IMR-90 (cell line): ENCODE measurements around the gene PHEX. TPM values are rescaled to one million over a fixed set of nuclear protein-coding genes. Genes with fewer than 3 reads are reported as not detected.

ENCODE experiments used
- ATAC-seq: fragments of 200-7000 bp; cut with Tn5 transposase; 2 replicates; pipeline ENCODE4 v1.9.1; 2020; ENCODE audit warnings: low read depth, mild to moderate bottlenecking, moderate library complexity
- Bru-seq: library from RNA; stranded (reverse); fragments of 400-500 nt; gene quantifications from one replicate; lab custom pipeline; 2021; lab: Mats Ljungman, UMichigan
- BruChase-seq, 2 experiments: library from RNA; stranded (reverse); fragments of 400-500 nt; gene quantifications; one replicate each; lab custom pipeline; 2021; lab: Mats Ljungman, UMichigan
- BruUV-seq: library from RNA; stranded (reverse); fragments of 400-500 nt; replicated peaks from 2 replicates; lab custom pipeline; 2021; lab: Mats Ljungman, UMichigan
- CTCF ChIA-PET: fragments of 300-600 bp; formaldehyde crosslinking; extraction: SDS; loops from one replicate; lab custom pipeline; 2021; ENCODE audit warnings: antibody characterized with exemption; lab: Yijun Ruan, JAX
- POLR2A ChIA-PET: fragments of 300-600 bp; sonication (Branson Sonifier 250); formaldehyde crosslinking; loops from one replicate; lab custom pipeline; 2022; ENCODE audit warnings: antibody characterized with exemption; ENCODE audit not compliant: unreplicated experiment; lab: Charles Lee
- DNase-seq: peaks from one replicate; pipeline ENCODE4 v3.0.0; 2013
- H2AFZ ChIP-seq: replicated peaks from 2 replicates; pipeline ENCODE3; 2013; ENCODE audit warnings: low read length, mild to moderate bottlenecking; ENCODE audit not compliant: poor library complexity
- H2AK5ac ChIP-seq: 2 replicates; pipeline ENCODE4 v1.6.1; 2013; ENCODE audit warnings: low read depth, low read length, inconsistent platforms
- H2AK9ac ChIP-seq: replicated peaks from 2 replicates; pipeline ENCODE3; 2013; ENCODE audit warnings: mild to moderate bottlenecking, low read depth, low read length, moderate library complexity; ENCODE audit not compliant: poor library complexity
- H2BK120ac ChIP-seq: 2 replicates; pipeline ENCODE4 v1.6.1; 2013; ENCODE audit warnings: low read depth, low read length, inconsistent platforms
- H2BK15ac ChIP-seq: 3 replicates; pipeline ENCODE4 v1.6.1; 2013; ENCODE audit warnings: low read depth, low read length, inconsistent platforms
- H2BK20ac ChIP-seq: 2 replicates; pipeline ENCODE4 v1.6.1; 2013; ENCODE audit warnings: low read depth, mild to moderate bottlenecking, inconsistent platforms, low read length, moderate library complexity
- H2BK5ac ChIP-seq: 2 replicates; pipeline ENCODE4 v1.6.1; 2013; ENCODE audit warnings: mild to moderate bottlenecking, low read depth, low read length, inconsistent platforms; ENCODE audit not compliant: poor library complexity, severe bottlenecking
- H3K14ac ChIP-seq: replicated peaks from 2 replicates; pipeline ENCODE4 v1.6.1; 2013; ENCODE audit warnings: low read depth, low read length, inconsistent platforms
- H3K18ac ChIP-seq: 2 replicates; pipeline ENCODE4 v1.6.1; 2013; ENCODE audit warnings: low read depth, low read length, control low read depth
- H3K23ac ChIP-seq: 2 replicates; pipeline ENCODE4 v1.6.1; 2013; ENCODE audit warnings: low read depth, low read length, inconsistent platforms
- H3K27ac ChIP-seq: 2 replicates; pipeline ENCODE4 v1.5.1; 2013; ENCODE audit warnings: mild to moderate bottlenecking, control low read depth, low read length; ENCODE audit not compliant: insufficient read depth
- H3K27me3 ChIP-seq: 2 replicates; pipeline ENCODE4 v1.6.1; 2013; ENCODE audit warnings: low read length; ENCODE audit not compliant: control insufficient read depth, insufficient read depth
- H3K36me3 ChIP-seq: 2 replicates; pipeline ENCODE4 v1.6.1; 2013; ENCODE audit warnings: low read length, mixed read lengths; ENCODE audit not compliant: control insufficient read depth, insufficient read depth
- H3K4ac ChIP-seq: 2 replicates; pipeline ENCODE4 v1.6.1; 2013; ENCODE audit warnings: low read depth, low read length, inconsistent platforms
- H3K4me1 ChIP-seq: 2 replicates; pipeline ENCODE4 v1.6.1; 2013; ENCODE audit warnings: low read length, mixed read lengths; ENCODE audit not compliant: control insufficient read depth, insufficient read depth
- H3K4me2 ChIP-seq: 2 replicates; pipeline ENCODE4 v1.6.1; 2013; ENCODE audit warnings: low read depth, mild to moderate bottlenecking, control low read depth, low read length, moderate library complexity
- H3K4me3 ChIP-seq: 2 replicates; pipeline ENCODE4 v1.5.1; 2013; ENCODE audit warnings: low read depth, mild to moderate bottlenecking, control low read depth, low read length, moderate library complexity; ENCODE audit not compliant: insufficient read depth
- H3K56ac ChIP-seq: 2 replicates; pipeline ENCODE4 v1.6.1; 2013; ENCODE audit warnings: low read length, inconsistent platforms; ENCODE audit not compliant: insufficient read depth; ENCODE audit errors: extremely low read depth
- H3K79me1 ChIP-seq, 2 experiments: 2 replicates each; pipeline ENCODE4 v1.6.1; 2013; ENCODE audit warnings: low read length in 2 of 2, inconsistent platforms in 1 of 2, low read depth in 1 of 2
- H3K9ac ChIP-seq: 2 replicates; pipeline ENCODE4 v1.6.1; 2013; ENCODE audit warnings: low read depth, low read length, control low read depth
- H3K9me1 ChIP-seq: 2 replicates; pipeline ENCODE4 v1.6.1; 2013; ENCODE audit warnings: low read length, inconsistent platforms; ENCODE audit not compliant: insufficient read depth
- H3K9me3 ChIP-seq: 2 replicates; pipeline ENCODE4 v1.6.1; 2013; ENCODE audit warnings: low read length; ENCODE audit not compliant: control insufficient read depth, insufficient read depth
- H4K20me1 ChIP-seq: 2 replicates; pipeline ENCODE4 v1.6.1; 2013; ENCODE audit warnings: low read length, inconsistent platforms; ENCODE audit not compliant: insufficient read depth
- H4K5ac ChIP-seq: 2 replicates; pipeline ENCODE4 v1.6.1; 2013; ENCODE audit warnings: mild to moderate bottlenecking, low read depth, low read length, control low read depth
- H4K8ac ChIP-seq, 2 experiments: 2 replicates each; pipeline ENCODE4 v1.6.1; 2013; ENCODE audit warnings: low read depth in 2 of 2, low read length in 2 of 2, control low read depth in 1 of 2, inconsistent platforms in 1 of 2
- H4K91ac ChIP-seq: 2 replicates; pipeline ENCODE4 v1.6.1; 2013; ENCODE audit warnings: low read depth, low read length, inconsistent platforms; ENCODE audit not compliant: insufficient read depth
- ELK1 ChIP-seq: fragments of 150-350 bp; IDR thresholded peaks from 2 replicates; pipeline ENCODE4 v1.6.1; 2016; ENCODE audit warnings: low read depth, mild to moderate bottlenecking, low read length, moderate library complexity, borderline replicate concordance
- POLR2A ChIP-seq: IDR thresholded peaks from 2 replicates; pipeline ENCODE4 v1.6.1; 2012; ENCODE audit warnings: mild to moderate bottlenecking, low read depth, low read length
- RAD21 ChIP-seq: IDR thresholded peaks from 2 replicates; pipeline ENCODE4 v1.6.1; 2012; ENCODE audit warnings: low read length, improper control_type of control experiment
- RCOR1 ChIP-seq: IDR thresholded peaks from 2 replicates; pipeline ENCODE4 v1.6.1; 2012; ENCODE audit warnings: mild to moderate bottlenecking, low read length, improper control_type of control experiment; ENCODE audit not compliant: insufficient replicate concordance
- WGBS, 2 experiments: methylation state at CpG; one replicate each; pipeline versions ENCODE4 v1.1.5 to v1.1.7; 2013; ENCODE audit warnings: missing lambda C conversion rate in 2 of 2; ENCODE audit not compliant: insufficient read length in 1 of 2; ENCODE audit errors: extremely low coverage in 2 of 2; 5-methylcytosine and 5-hydroxymethylcytosine counted together
- dilution Hi-C: fragments of 300-500 bp; cut with HindIII; formaldehyde crosslinking; loops from one replicate; pipeline ENCODE4 v1.14.3; 2018; ENCODE audit warnings: low sequenced_read_pairs; ENCODE audit not compliant: unreplicated experiment
- in situ Hi-C: fragments of 300-500 bp; cut with MboI; formaldehyde crosslinking; loops from 3 replicates; pipeline ENCODE4 v1.14.3; 2019; ENCODE audit warnings: low sequenced_read_pairs, inconsistent platforms, mixed read lengths
- intact Hi-C: fragments of 100-400 bp; cut with micrococcal nuclease; formaldehyde crosslinking; loops from 2 replicates; pipeline ENCODE4 v1.10.0; 2022
- long read RNA-seq: library from polyadenylated mRNA; unstranded; transcript quantifications from one replicate; pipeline ENCODE4 v2.0.0, GENCODE V29; 2021; ENCODE audit not compliant: unreplicated experiment
- polyA plus RNA-seq, 3 experiments: library from polyadenylated mRNA; depleted of rRNA; stranded (reverse); fragments of >200 nt; gene quantifications; 2 replicates each; pipeline ENCODE4 v1.2.3, GENCODE V29; 2012; ENCODE audit warnings: low replicate concordance in 1 of 3
- total RNA-seq: library from RNA; depleted of rRNA; stranded (reverse); fragments of >200 nt; gene quantifications from 2 replicates; pipeline ENCODE4 v1.2.3, GENCODE V29; 2012; rRNA removed

PHEX gene
- total RNA-seq (0.18 and 0.28 TPM in 2 replicates), polyA plus RNA-seq (2012; rRNA removed) (0.04 and 0.10 TPM in 2 replicates), Bru-seq, nascent RNA (percentile 35 among the genes with signal in this experiment), BruChase-seq, experiment 1, labeled RNA remaining after a 6-hour chase (percentile 27 among the genes with signal in this experiment), BruChase-seq, experiment 2, labeled RNA remaining after a 2-hour chase (percentile 33 among the genes with signal in this experiment)
- polyA plus RNA-seq (2012; cell fraction: cytosol; rRNA removed): 0.01 and 0.02 TPM in 2 replicates
- 0.03 and 0.28 TPM in 2 replicates for polyA plus RNA-seq (2012; cell fraction: nucleus; rRNA removed; ENCODE audit: low replicate concordance)
- long read RNA-seq, partial matches to known transcripts: 0 of 1 reads
- long read RNA-seq, other reads (novel, unspliced or antisense): 1 of 1 reads

DNA sequence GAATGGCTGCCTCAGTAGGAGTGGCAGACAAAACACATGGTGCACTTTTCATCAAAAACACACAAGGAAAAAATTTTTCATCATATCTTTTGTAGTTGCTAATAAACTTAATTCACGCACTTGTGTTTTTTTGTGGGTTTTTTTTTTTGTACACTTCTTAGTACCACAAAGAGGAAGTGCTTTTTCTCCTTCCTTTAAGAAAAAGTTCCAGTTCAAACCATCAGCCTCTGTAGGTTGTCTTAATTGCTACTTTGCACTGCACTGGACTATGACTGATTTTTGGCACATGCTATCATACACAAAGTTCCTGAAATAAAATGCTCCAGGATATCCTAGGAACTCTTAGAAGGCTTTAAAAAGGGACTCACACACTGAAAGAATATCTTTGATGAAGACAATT lies at the start of gene PHEX:
Gene PHEX (plus strand): TSS at position 242 of the 400 bp plus-strand sequence. CDS start 681 bp downstream, outside the sequence.
- Histone ChIP-seq H3K36me3 (no peaks in the 10 kb centered on the region), H3K4me1 (no peaks in the 10 kb centered on the region), H3K4me3 (no peak within 1 kb of the TSS), H2BK15ac (no peak within 1 kb of the TSS), H2BK5ac (no peak within 1 kb of the TSS), H3K4ac (no peak within 1 kb of the TSS), H3K18ac (no peak within 1 kb of the TSS), H3K9me3 (no peaks in the 10 kb centered on the region), H4K91ac (no peak within 1 kb of the TSS), H4K20me1 (no peaks in the 10 kb centered on the region), H2AK5ac (no peak within 1 kb of the TSS), H3K9me1 (no peaks in the 10 kb centered on the region), H3K9ac (no peak within 1 kb of the TSS), H2BK20ac (no peak within 1 kb of the TSS), H2AFZ (no peak within 1 kb of the TSS), H3K27me3 (no peaks in the 10 kb centered on the region; the same call in 1 of the 2 replicates), H3K79me1 (no peaks in the 10 kb centered on the region), H2BK120ac (no peak within 1 kb of the TSS), H2AK9ac (no peak within 1 kb of the TSS), H3K23ac (no peak within 1 kb of the TSS), H4K8ac (no peak within 1 kb of the TSS), H3K56ac (no peak within 1 kb of the TSS), H4K5ac (no peak within 1 kb of the TSS), H3K4me2 (no peak within 1 kb of the TSS), H3K14ac (no peak within 1 kb of the TSS), H3K27ac (no peak within 1 kb of the TSS)
- no peak for DNase-seq
- in situ Hi-C loops (no loop called here), intact Hi-C loops (no loop called here), dilution Hi-C loops (no loop called here)
- ChIA-PET CTCF (no interaction called here), POLR2A (no interaction called here)
- TF ChIP-seq ELK1 (no peak), RAD21 (no peak), POLR2A (no peak), RCOR1 (no peak)
- no TSS peak for BruUV-seq
- no peak for ATAC-seq
- WGBS, 2 experiments: no CpG with 5 or more reads among the region's 1 CpG
